ENCODE measurements around the gene MGRN1.

The MGRN1 gene

DNA sequence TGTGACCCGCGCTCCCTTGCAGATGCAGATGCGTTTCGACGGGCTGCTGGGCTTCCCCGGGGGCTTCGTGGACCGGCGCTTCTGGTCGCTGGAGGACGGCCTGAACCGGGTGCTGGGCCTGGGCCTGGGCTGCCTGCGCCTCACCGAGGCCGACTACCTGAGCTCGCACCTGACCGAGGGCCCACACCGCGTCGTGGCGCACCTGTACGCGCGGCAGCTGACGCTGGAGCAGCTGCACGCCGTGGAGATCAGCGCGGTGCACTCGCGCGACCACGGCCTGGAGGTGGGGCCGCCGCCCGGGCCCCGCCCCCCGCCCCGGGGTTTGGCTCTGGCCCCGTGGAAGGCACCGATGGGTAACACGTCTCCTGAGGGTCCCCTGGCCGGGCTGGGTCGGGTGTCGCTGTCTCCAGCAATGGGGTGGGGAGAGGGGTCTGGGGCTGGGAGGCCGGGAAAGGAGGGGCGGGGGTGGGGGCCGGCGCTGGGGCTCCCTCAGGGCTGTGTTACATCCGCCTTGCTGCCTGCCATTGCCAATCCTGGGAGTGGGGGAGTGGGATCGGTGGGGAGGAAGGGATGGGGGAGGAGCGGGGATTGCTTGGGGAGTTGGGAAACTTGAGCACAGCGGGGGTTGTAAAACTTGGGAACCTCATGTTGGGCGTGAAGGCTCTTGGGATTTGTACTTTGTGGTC lies 69.5 kb downstream of the MGRN1 start (continued):
- TF ChIP-seq, protein P1, sequence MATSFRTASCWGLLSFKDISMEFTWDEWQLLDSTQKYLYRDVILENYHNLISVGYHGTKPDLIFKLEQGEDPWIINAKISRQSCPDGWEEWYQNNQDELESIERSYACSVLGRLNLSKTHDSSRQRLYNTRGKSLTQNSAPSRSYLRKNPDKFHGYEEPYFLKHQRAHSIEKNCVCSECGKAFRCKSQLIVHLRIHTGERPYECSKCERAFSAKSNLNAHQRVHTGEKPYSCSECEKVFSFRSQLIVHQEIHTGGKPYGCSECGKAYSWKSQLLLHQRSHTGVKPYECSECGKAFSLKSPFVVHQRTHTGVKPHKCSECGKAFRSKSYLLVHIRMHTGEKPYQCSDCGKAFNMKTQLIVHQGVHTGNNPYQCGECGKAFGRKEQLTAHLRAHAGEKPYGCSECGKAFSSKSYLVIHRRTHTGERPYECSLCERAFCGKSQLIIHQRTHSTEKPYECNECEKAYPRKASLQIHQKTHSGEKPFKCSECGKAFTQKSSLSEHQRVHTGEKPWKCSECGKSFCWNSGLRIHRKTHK (tag by site-specific recombination; IDR thresholded peaks at IDR 0.05) = no peak
- TF ChIP-seq, protein P2, sequence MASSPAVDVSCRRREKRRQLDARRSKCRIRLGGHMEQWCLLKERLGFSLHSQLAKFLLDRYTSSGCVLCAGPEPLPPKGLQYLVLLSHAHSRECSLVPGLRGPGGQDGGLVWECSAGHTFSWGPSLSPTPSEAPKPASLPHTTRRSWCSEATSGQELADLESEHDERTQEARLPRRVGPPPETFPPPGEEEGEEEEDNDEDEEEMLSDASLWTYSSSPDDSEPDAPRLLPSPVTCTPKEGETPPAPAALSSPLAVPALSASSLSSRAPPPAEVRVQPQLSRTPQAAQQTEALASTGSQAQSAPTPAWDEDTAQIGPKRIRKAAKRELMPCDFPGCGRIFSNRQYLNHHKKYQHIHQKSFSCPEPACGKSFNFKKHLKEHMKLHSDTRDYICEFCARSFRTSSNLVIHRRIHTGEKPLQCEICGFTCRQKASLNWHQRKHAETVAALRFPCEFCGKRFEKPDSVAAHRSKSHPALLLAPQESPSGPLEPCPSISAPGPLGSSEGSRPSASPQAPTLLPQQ (tag by site-specific recombination; IDR thresholded peaks at IDR 0.05) = peak; percentile 59
- TF ChIP-seq ZNF843 (tag by site-specific recombination; IDR thresholded peaks at IDR 0.05) (no peak), ZNF132 (tag by site-specific recombination; IDR thresholded peaks at IDR 0.05; ENCODE audit: borderline replicate concordance) (no peak), ZNF416 (tag by site-specific recombination; IDR thresholded peaks at IDR 0.05) (no peak), ZNF184 (tag by site-specific recombination; IDR thresholded peaks at IDR 0.05) (no peak), ZNF529 (tag by site-specific recombination; IDR thresholded peaks at IDR 0.05; ENCODE audit: insufficient replicate concordance) (no peak), ZNF514 (tag by site-specific recombination; IDR thresholded peaks at IDR 0.05) (no peak), ZNF629 (tag by site-specific recombination; IDR thresholded peaks at IDR 0.05) (no peak), ZNF274 (IDR thresholded peaks at IDR 0.05; ENCODE audit: low read length) (no peak), ZNF274 (tag by site-specific recombination; IDR thresholded peaks at IDR 0.05; ENCODE audit: borderline replicate concordance) (no peak), ZNF155 (tag by site-specific recombination; IDR thresholded peaks at IDR 0.05) (no peak), KLF16 (tag by site-specific recombination; IDR thresholded peaks at IDR 0.05) (peak; percentile 53), GLIS2 (tag by site-specific recombination; IDR thresholded peaks at IDR 0.05) (peak; percentile 12; the same call in 1 of the 2 replicates), ZNF558 (tag by site-specific recombination; IDR thresholded peaks at IDR 0.05) (no peak), ZEB2 (tag by site-specific recombination; IDR thresholded peaks at IDR 0.05) (peak; percentile 30; the same call in 1 of the 2 replicates), ZNF501 (tag by site-specific recombination; IDR thresholded peaks at IDR 0.05) (no peak), ZNF146 (tag by site-specific recombination; IDR thresholded peaks at IDR 0.05) (no peak), ZNF266 (tag by site-specific recombination; IDR thresholded peaks at IDR 0.05; ENCODE audit: low read depth) (no peak), ZNF76 (tag by site-specific recombination; IDR thresholded peaks at IDR 0.05; ENCODE audit: borderline replicate concordance, low read depth) (peak; percentile 50), ZNF433 (tag by site-specific recombination; IDR thresholded peaks at IDR 0.05; ENCODE audit: low read depth) (no peak), ZNF19 (tag by site-specific recombination; IDR thresholded peaks at IDR 0.05; ENCODE audit: low read depth) (no peak), ZNF140 (tag by site-specific recombination; IDR thresholded peaks at IDR 0.05) (no peak), ZNF121 (tag by site-specific recombination; IDR thresholded peaks at IDR 0.05) (no peak), ZNF623 (tag by site-specific recombination; IDR thresholded peaks at IDR 0.05) (no peak), ZBTB8A (tag by site-specific recombination; IDR thresholded peaks at IDR 0.05) (peak; percentile 37), KLF1 (tag by site-specific recombination; IDR thresholded peaks at IDR 0.05) (no peak), ZNF585B (tag by site-specific recombination; IDR thresholded peaks at IDR 0.05) (no peak), OVOL3 (tag by site-specific recombination; IDR thresholded peaks at IDR 0.05) (no peak), ZNF223 (tag by site-specific recombination; IDR thresholded peaks at IDR 0.05) (no peak), FEZF1 (tag by site-specific recombination; IDR thresholded peaks at IDR 0.05) (no peak), SP2 (tag by site-specific recombination; IDR thresholded peaks at IDR 0.05) (no peak), ZNF510 (tag by site-specific recombination; IDR thresholded peaks at IDR 0.05; ENCODE audit: insufficient replicate concordance) (no peak), ZNF544 (tag by site-specific recombination; IDR thresholded peaks at IDR 0.05) (no peak), ZNF785 (tag by site-specific recombination; IDR thresholded peaks at IDR 0.05) (no peak), ZBTB48 (tag by site-specific recombination; IDR thresholded peaks at IDR 0.05) (0 out of 2 replicates have a peak, but pooled peaks have one; percentile 13), YY2 (tag by site-specific recombination; IDR thresholded peaks at IDR 0.05) (no peak)
- TF ChIP-seq, protein P3, sequence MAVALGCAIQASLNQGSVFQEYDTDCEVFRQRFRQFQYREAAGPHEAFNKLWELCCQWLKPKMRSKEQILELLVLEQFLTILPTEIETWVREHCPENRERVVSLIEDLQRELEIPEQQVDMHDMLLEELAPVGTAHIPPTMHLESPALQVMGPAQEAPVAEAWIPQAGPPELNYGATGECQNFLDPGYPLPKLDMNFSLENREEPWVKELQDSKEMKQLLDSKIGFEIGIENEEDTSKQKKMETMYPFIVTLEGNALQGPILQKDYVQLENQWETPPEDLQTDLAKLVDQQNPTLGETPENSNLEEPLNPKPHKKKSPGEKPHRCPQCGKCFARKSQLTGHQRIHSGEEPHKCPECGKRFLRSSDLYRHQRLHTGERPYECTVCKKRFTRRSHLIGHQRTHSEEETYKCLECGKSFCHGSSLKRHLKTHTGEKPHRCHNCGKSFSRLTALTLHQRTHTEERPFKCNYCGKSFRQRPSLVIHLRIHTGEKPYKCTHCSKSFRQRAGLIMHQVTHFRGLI (tag by site-specific recombination; IDR thresholded peaks at IDR 0.05) = peak; percentile 48; the same call in 1 of the 2 replicates
